ENCODE measurements around the gene ART3.
A peak's percentile ranks its signal among the peaks of the same experiment; 100 is the strongest.

GRCh38 chr4:76067652-76068286, 6.7 kb upstream of the ART3 start:
- TF ChIP-seq EZH2 (IDR thresholded peaks at IDR 0.05; ENCODE audit: low read length) (no peak), CTCF (optimal IDR thresholded peaks at IDR 0.05 in 1 of 3, IDR thresholded peaks at IDR 0.05 in 1 of 3, conservative IDR thresholded peaks at IDR 0.05 in 1 of 3; ENCODE audit: extremely low read depth in 1 of 3, insufficient read depth in 2 of 3, low read length in 3 of 3) (peak; percentile 63 to 80 (median 71))
